ENCODE measurements around the gene MAP2K3. TPM values are rescaled to one million over a fixed set of nuclear protein-coding genes. Genes with fewer than 3 reads are reported as not detected.

Gene MAP2K3
- 10 to 100 TPM; 53.6 to 56.8 TPM for total RNA-seq

GRCh38 chr17:21284319-21285163, at the start of gene MAP2K3:
Gene MAP2K3 (plus strand): TSS chr17:21284711. CDS start chr17:21284921, 210 bp downstream.
- peak within 1 kb of the TSS; percentile 97 for H3K4me3 Mint-ChIP-seq
- H3K27me3 Mint-ChIP-seq, result no peaks in the 10 kb centered on the region
- H3K9me3 Mint-ChIP-seq, result no peaks in the 10 kb centered on the region
- POLR2A ChIA-PET, result interaction anchor here (1.1 to 2.8 kb wide), 3 partner anchors 8 to 71 kb away, joined by 3 to 15 read pairs (median 4); no protein-coding TSS in a partner anchor
- peak within 1 kb of the TSS; percentile 92 for H3K27ac Mint-ChIP-seq
- peaks cover 2% of the 10 kb centered on the region for H3K36me3 Mint-ChIP-seq
- peak; percentile 98 for DNase-seq
- ATAC-seq (ENCODE audit: low read depth), result peak; percentile 85
- peaks cover 43% of the 10 kb centered on the region for H3K4me1 Mint-ChIP-seq

GRCh38 chr17:21235921-21236320, 48.6 kb upstream of the MAP2K3 start:
- Mint-ChIP-seq H3K4me1 (no peaks in the 10 kb centered on the region), H3K27ac (no peak overlapping the region), H3K27me3 (no peaks in the 10 kb centered on the region), H3K9me3 (peaks cover 2% of the 10 kb centered on the region), H3K36me3 (peaks cover 7% of the 10 kb centered on the region), H3K4me3 (no peak overlapping the region)
- DNase-seq (no peak), ATAC-seq (ENCODE audit: low read depth) (no peak)
- POLR2A ChIA-PET, result no interaction called here

GRCh38 chr17:21239680-21240368, 44.7 kb upstream of the MAP2K3 start:
- Mint-ChIP-seq H3K9me3 (peaks cover 2% of the 10 kb centered on the region), H3K36me3 (no peaks in the 10 kb centered on the region), H3K27ac (no peak overlapping the region), H3K27me3 (no peaks in the 10 kb centered on the region), H3K4me3 (no peak overlapping the region), H3K4me1 (peaks cover under 1% of the 10 kb centered on the region)
- POLR2A ChIA-PET, result no interaction called here
- ATAC-seq (ENCODE audit: low read depth) (no peak), DNase-seq (no peak)

- no peak for ATAC-seq (ENCODE audit: low read depth)
- Mint-ChIP-seq H3K4me1 (peaks cover 2% of the 10 kb centered on the region), H3K27ac (no peak overlapping the region), H3K9me3 (peaks cover 2% of the 10 kb centered on the region), H3K27me3 (no peaks in the 10 kb centered on the region), H3K4me3 (no peak overlapping the region), H3K36me3 (no peaks in the 10 kb centered on the region)
- POLR2A ChIA-PET, result no interaction called here
- DNase-seq, result no peak
Observed at GRCh38 chr17:21240369-21241055, 44.0 kb upstream of the MAP2K3 start.

- Mint-ChIP-seq H3K4me1 (peaks cover 2% of the 10 kb centered on the region), H3K27me3 (no peaks in the 10 kb centered on the region), H3K4me3 (no peak overlapping the region), H3K27ac (peak overlapping the region; percentile 33), H3K36me3 (no peaks in the 10 kb centered on the region), H3K9me3 (no peaks in the 10 kb centered on the region)
- ATAC-seq (ENCODE audit: low read depth) (no peak), DNase-seq (no peak)
- POLR2A ChIA-PET, result no interaction called here
Observed at GRCh38 chr17:21241564-21241963, 42.9 kb upstream of the MAP2K3 start.

DNA sequence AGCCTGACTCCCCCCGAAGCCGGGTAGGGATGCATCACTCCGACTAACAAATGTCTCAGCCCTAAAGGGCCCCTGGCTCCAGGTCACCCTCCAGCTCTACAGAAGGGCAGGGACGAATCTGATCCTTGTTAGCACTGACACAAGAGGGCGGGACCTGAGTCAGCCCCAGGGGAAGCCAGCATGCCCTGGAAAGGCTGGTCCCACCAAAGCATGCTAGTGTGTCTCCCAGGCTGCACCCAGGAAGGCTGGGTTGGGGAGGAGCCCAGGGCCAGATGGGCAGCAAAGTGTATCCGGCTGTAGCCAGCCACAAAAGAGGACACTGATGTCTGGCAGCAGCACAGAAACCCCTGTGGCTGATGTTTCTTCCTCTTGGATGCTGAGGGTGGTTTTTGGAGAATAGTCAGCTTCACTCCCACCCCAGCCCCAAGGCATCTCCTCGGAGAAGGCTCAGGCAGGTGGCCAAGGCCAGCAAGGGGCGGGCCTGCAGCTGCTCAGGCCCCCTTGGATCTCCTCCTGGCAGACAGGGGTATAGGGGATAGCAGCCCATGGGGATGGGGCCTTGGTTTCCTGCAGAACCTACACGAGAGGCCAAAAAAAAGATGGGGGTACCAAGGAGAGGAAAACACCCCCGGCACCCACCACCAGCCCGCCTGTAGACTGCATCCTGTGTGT, 42.3 kb upstream of the MAP2K3 start:
- H3K9me3 Mint-ChIP-seq, result no peaks in the 10 kb centered on the region
- no peak overlapping the region for H3K27ac Mint-ChIP-seq
- peaks cover 2% of the 10 kb centered on the region for H3K4me1 Mint-ChIP-seq
- no peak overlapping the region for H3K4me3 Mint-ChIP-seq
- no peaks in the 10 kb centered on the region for H3K36me3 Mint-ChIP-seq
- no peak for DNase-seq
- POLR2A ChIA-PET, result no interaction called here
- no peaks in the 10 kb centered on the region for H3K27me3 Mint-ChIP-seq
- ATAC-seq (ENCODE audit: low read depth), result no peak

DNA sequence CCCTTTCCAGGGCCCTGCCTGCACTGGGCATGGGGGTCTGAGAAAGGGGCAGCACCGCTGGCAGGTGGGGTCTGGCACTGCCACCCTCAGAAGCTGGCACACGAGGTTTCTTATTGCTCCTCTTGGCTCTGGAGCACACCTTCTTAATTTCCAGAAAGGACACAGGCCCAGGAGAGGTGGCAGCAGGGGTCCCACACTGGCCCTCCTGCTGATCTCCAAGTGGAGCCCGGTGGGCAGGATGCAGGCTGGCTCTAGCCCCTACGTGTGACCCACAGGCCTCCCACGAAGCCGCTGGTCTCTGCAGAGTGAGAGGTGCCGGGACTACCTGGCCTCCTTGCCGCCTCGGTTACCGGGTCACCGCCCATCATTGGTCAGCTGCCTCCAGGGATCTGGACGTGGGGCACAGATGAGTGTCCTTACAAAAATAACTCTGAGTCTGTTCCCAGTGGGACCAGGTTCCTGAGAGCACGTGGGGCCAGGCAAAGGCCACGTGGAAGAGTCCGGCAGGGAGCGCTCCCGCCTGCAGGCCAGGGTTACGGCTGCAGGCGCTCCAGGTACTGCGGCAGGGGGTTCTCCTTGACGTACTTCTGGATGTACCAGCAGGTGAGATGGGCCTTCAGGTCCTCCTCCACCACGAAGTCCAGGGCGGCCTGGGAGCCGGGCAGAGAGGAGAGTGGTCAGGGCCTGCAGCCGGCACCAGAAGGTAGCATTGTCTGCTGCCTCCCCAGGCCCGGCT, 41.6 kb upstream of the MAP2K3 start:
- DNase-seq, result no peak
- H3K27ac Mint-ChIP-seq, result no peak overlapping the region
- no peaks in the 10 kb centered on the region for H3K9me3 Mint-ChIP-seq
- no peak overlapping the region for H3K4me3 Mint-ChIP-seq
- no peak for ATAC-seq (ENCODE audit: low read depth)
- POLR2A ChIA-PET, result no interaction called here
- no peaks in the 10 kb centered on the region for H3K27me3 Mint-ChIP-seq
- peaks cover 2% of the 10 kb centered on the region for H3K4me1 Mint-ChIP-seq
- no peaks in the 10 kb centered on the region for H3K36me3 Mint-ChIP-seq

- Mint-ChIP-seq H3K36me3 (no peaks in the 10 kb centered on the region), H3K4me3 (no peak overlapping the region), H3K27me3 (no peaks in the 10 kb centered on the region), H3K9me3 (no peaks in the 10 kb centered on the region), H3K27ac (no peak overlapping the region), H3K4me1 (peaks cover 2% of the 10 kb centered on the region)
- POLR2A ChIA-PET, result no interaction called here
- DNase-seq, result no peak
- ATAC-seq (ENCODE audit: low read depth), result no peak
Observed at GRCh38 chr17:21243516-21244303, 40.8 kb upstream of the MAP2K3 start.

GRCh38 chr17:21245639-21246084, 38.8 kb upstream of the MAP2K3 start:
- POLR2A ChIA-PET, result no interaction called here
- no peak for DNase-seq
- H3K4me1 Mint-ChIP-seq, result peaks cover 2% of the 10 kb centered on the region
- no peaks in the 10 kb centered on the region for H3K27me3 Mint-ChIP-seq
- no peaks in the 10 kb centered on the region for H3K36me3 Mint-ChIP-seq
- no peak overlapping the region for H3K27ac Mint-ChIP-seq
- ATAC-seq (ENCODE audit: low read depth), result no peak
- H3K9me3 Mint-ChIP-seq, result no peaks in the 10 kb centered on the region
- H3K4me3 Mint-ChIP-seq, result no peak overlapping the region

DNA sequence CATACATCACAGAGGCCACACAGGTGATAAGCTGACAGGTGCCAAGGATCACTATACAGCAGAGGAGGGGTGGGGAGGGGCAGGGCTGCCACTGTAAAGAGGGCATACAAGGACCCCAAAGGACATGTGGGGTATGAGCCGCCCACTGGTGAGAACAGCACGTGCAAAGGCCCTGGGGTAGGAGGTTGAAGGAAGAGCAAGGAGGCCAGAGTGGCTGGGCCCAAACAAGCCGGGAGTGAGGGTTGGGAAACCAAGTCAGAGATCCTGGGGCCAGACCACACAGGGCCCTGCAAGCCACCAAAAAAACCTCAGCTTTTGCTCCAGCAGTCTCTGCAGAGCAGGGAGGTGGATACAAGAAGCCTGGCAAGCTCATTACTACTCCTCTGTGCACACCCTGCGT, 37.8 kb upstream of the MAP2K3 start:
- peaks cover 2% of the 10 kb centered on the region for H3K4me1 Mint-ChIP-seq
- no peaks in the 10 kb centered on the region for H3K27me3 Mint-ChIP-seq
- no peaks in the 10 kb centered on the region for H3K9me3 Mint-ChIP-seq
- POLR2A ChIA-PET, result interaction anchor here (0.7 kb wide), 1 partner anchor 8 kb away, joined by 3 read pairs; no protein-coding TSS in a partner anchor
- H3K27ac Mint-ChIP-seq, result no peak overlapping the region
- H3K4me3 Mint-ChIP-seq, result no peak overlapping the region
- H3K36me3 Mint-ChIP-seq, result no peaks in the 10 kb centered on the region
- no peak for ATAC-seq (ENCODE audit: low read depth)
- no peak for DNase-seq

DNA sequence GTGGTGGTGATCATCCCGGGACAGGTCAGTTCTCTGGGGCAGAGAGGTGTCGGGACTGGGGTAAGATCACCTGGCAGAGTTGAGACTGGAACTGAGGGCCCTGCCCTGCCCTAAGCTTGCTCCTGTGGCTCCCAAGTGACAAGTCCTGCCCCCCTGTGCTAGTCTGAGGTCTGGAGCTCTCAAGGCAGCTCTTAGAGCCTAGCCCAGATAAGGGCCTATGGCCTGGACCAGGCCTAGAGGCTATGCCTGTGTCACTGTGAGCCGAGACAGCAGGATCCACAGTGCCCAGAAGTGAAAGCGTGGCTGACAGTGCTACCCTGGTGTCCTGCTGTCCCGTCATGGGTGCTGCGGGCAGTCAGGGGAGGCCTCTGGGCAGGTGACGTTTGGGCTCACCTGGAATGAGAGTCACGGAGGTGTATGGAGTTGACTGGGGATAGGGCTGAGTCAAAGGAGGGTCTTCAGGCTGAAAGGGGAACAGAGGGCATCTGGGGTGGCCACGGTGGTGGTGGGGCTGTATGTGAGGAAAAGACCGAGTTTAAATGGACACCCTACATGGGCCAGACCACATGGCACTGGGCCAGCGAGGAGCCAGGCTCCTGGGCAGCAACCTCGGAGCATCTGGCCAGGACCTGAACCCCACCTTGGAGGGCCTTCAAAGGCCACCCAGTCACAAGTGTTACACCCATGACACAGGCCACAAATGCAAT, 36.8 kb upstream of the MAP2K3 start:
- Mint-ChIP-seq H3K36me3 (no peaks in the 10 kb centered on the region), H3K27me3 (no peaks in the 10 kb centered on the region), H3K4me1 (peaks cover 5% of the 10 kb centered on the region), H3K27ac (no peak overlapping the region), H3K4me3 (no peak overlapping the region), H3K9me3 (no peaks in the 10 kb centered on the region)
- DNase-seq (no peak), ATAC-seq (ENCODE audit: low read depth) (no peak)
- POLR2A ChIA-PET, result no interaction called here

DNA sequence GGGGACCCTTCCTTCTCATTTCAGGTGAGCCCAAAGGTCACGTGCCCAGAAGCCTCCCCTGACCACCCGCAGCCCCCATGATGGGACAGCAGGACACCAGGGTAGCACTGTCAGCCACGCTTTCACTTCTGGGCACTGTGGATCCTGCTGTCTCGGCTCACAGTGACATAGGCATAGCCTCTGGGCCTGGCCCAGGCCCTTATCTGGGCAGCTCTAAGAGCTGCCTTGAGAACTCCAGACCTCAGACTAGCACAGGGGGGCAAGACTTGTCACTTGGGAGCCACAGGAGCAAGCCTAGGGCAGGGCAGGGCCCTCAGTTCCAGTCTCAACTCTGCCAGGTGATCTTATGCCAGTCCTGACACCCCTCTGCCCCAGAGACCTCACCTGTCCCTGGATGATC, 36.0 kb upstream of the MAP2K3 start:
- Mint-ChIP-seq H3K27ac (no peak overlapping the region), H3K4me1 (peaks cover 6% of the 10 kb centered on the region), H3K27me3 (no peaks in the 10 kb centered on the region), H3K36me3 (no peaks in the 10 kb centered on the region), H3K9me3 (no peaks in the 10 kb centered on the region), H3K4me3 (no peak overlapping the region)
- no peak for ATAC-seq (ENCODE audit: low read depth)
- DNase-seq, result no peak
- POLR2A ChIA-PET, result no interaction called here

Data from activated naive CD8-positive, alpha-beta T cell treated with anti-CD3 and anti-CD28 coated beads, Interleukin-2, amount 10 ng/mL, durations not matched to agents 7 days and 5 days (primary cell).